HCT116 (cell line): ENCODE measurements around the gene ZBTB34. TPM values are rescaled to one million over a fixed set of nuclear protein-coding genes. Genes with fewer than 3 reads are reported as not detected.

ENCODE experiments used
- ATAC-seq: fragments of 200-7000 bp; cut with Tn5 transposase; 2 replicates; pipeline ENCODE4 v1.9.1; 2020; ENCODE audit warnings: mild to moderate bottlenecking, moderate library complexity
- BruUV-seq: library from RNA; stranded (reverse); fragments of 400-500 nt; replicated peaks from 2 replicates; lab custom pipeline; 2021; lab: Mats Ljungman, UMichigan
- CTCF ChIA-PET: fragments of 300-600 bp; sonication (Branson Sonifier 250); formaldehyde crosslinking; loops from one replicate; lab custom pipeline; 2021; ENCODE audit warnings: antibody characterized with exemption; lab: Charles Lee
- POLR2A ChIA-PET: fragments of 300-600, 350-600 bp; sonication (Branson Sonifier 250); formaldehyde crosslinking; loops from one replicate; lab custom pipeline; 2021; ENCODE audit warnings: antibody characterized with exemption; lab: Charles Lee
- RAD21 ChIA-PET, 2 experiments: fragments of 300-600 bp; sonication (Branson Sonifier 250); formaldehyde crosslinking; loops; one replicate each; lab custom pipeline; 2023; ENCODE audit warnings: low total read pairs in 2 of 2; ENCODE audit not compliant: uncharacterized antibody in 2 of 2, unreplicated experiment in 2 of 2, low non-redundant PET in 1 of 2; lab: Charles Lee
- DNase-seq: peaks from one replicate; pipeline ENCODE4 v3.0.0-alpha.2; 2010; ENCODE audit warnings: low read depth, low spot score
- H2AFZ ChIP-seq: fragments of 200-600 bp; shearing (Covaris generic), sonication (generic); 2 replicates; pipeline ENCODE4 v1.6.1; 2017; ENCODE audit warnings: low read depth, mixed run types, mixed read lengths, antibody characterized with exemption, low read length; ENCODE audit not compliant: poor library complexity, severe bottlenecking
- H3K27ac ChIP-seq: 2 replicates; pipeline ENCODE4 v1.5.1; 2012; ENCODE audit warnings: low read depth, low read length
- H3K27me3 ChIP-seq: fragments of 200-600 bp; sonication (generic); 2 replicates; pipeline ENCODE4 v1.6.1; 2016; ENCODE audit warnings: mixed run types, low read length, mixed read lengths; ENCODE audit not compliant: insufficient read depth
- H3K36me3 ChIP-seq, 2 experiments: fragments of 200-500 bp in 1 of 2; fragments of 200-600 bp in 1 of 2; sonication (Bioruptor generic) in 1 of 2; sonication (generic) in 1 of 2; 2 replicates each; pipeline versions ENCODE4 v1.5.1 to v1.6.1; 2014 to 2016; ENCODE audit warnings: low read length in 2 of 2, inconsistent platforms in 1 of 2, mixed read lengths in 1 of 2, mixed run types in 1 of 2; ENCODE audit not compliant: insufficient read depth in 2 of 2, control insufficient read depth in 1 of 2
- H3K4me1 ChIP-seq, 2 experiments: fragments of 200-600 bp in 1 of 2; sonication (generic) in 1 of 2; 2 replicates each; pipeline versions ENCODE4 v1.5.1 to v1.6.1; 2012 to 2017; ENCODE audit warnings: low read length in 2 of 2, inconsistent platforms in 1 of 2, mild to moderate bottlenecking in 1 of 2, mixed read lengths in 1 of 2, mixed run types in 1 of 2, moderate library complexity in 1 of 2; ENCODE audit not compliant: insufficient read depth in 2 of 2, control insufficient read depth in 1 of 2
- H3K4me2 ChIP-seq: fragments of 200-600 bp; sonication (generic); 2 replicates; pipeline ENCODE4 v1.6.1; 2017; ENCODE audit warnings: mixed run types, low read length, mixed read lengths
- H3K4me3 ChIP-seq, 2 experiments: fragments of 200-600 bp in 1 of 2; sonication (generic) in 1 of 2; replicated peaks in 1 of 2; 2 replicates each; pipeline ENCODE4 v1.5.1; 2011 to 2016; ENCODE audit warnings: low read length in 2 of 2, control low read depth in 1 of 2, low read depth in 1 of 2, mild to moderate bottlenecking in 1 of 2, mixed read lengths in 1 of 2, mixed run types in 1 of 2
- H3K79me2 ChIP-seq: fragments of 200-600 bp; sonication (generic); 2 replicates; pipeline ENCODE4 v1.6.1; 2017; ENCODE audit warnings: mild to moderate bottlenecking, mixed run types, low read length, moderate library complexity, mixed read lengths; ENCODE audit not compliant: insufficient read depth
- H3K9ac ChIP-seq: fragments of 200-600 bp; sonication (generic); 2 replicates; pipeline ENCODE4 v1.6.1; 2016; ENCODE audit warnings: low read length, mixed read lengths
- H3K9me2 ChIP-seq: fragments of 200-600 bp; sonication (generic), shearing (Covaris generic); 2 replicates; pipeline ENCODE4 v1.6.1; 2017; ENCODE audit warnings: mixed run types, mild to moderate bottlenecking, moderate library complexity; ENCODE audit not compliant: insufficient read depth
- H3K9me3 ChIP-seq, 2 experiments: fragments of 200-500 bp in 1 of 2; fragments of 200-600 bp in 1 of 2; sonication (Bioruptor generic) in 1 of 2; sonication (generic) in 1 of 2; 2 replicates each; pipeline ENCODE4 v1.6.1; 2014 to 2017; ENCODE audit warnings: low read length in 2 of 2, mixed read lengths in 2 of 2, inconsistent platforms in 1 of 2, low read depth in 1 of 2, mild to moderate bottlenecking in 1 of 2, mixed run types in 1 of 2, moderate library complexity in 1 of 2; ENCODE audit not compliant: control insufficient read depth in 1 of 2, insufficient read depth in 1 of 2
- H4K20me1 ChIP-seq: fragments of 200-600 bp; sonication (generic), shearing (Covaris generic); 2 replicates; pipeline ENCODE4 v1.6.1; 2017; ENCODE audit warnings: mixed run types, mild to moderate bottlenecking, moderate library complexity; ENCODE audit not compliant: insufficient read depth
- CBX3 ChIP-seq: IDR thresholded peaks from 2 replicates; pipeline ENCODE4 v1.6.1; 2012; ENCODE audit warnings: low read depth
- EGR1 ChIP-seq: IDR thresholded peaks from 2 replicates; pipeline ENCODE4 v1.6.1; 2012; ENCODE audit warnings: low read depth
- ELF1 ChIP-seq: IDR thresholded peaks from 2 replicates; pipeline ENCODE4 v1.6.1; 2012; ENCODE audit warnings: low read depth, borderline replicate concordance
- POLR2A ChIP-seq: IDR thresholded peaks from 2 replicates; pipeline ENCODE4 v1.7.0; 2011; ENCODE audit warnings: borderline replicate concordance; ENCODE audit not compliant: insufficient read depth, insufficient read length; ENCODE audit errors: extremely low read depth
- POLR2AphosphoS5 ChIP-seq: IDR thresholded peaks from 2 replicates; pipeline ENCODE4 v1.6.1; 2011; ENCODE audit warnings: mild to moderate bottlenecking, low read depth, low read length, moderate library complexity
- SP1 ChIP-seq: IDR thresholded peaks from 2 replicates; pipeline ENCODE4 v1.6.1; 2012; ENCODE audit warnings: low read depth
- SRF ChIP-seq: IDR thresholded peaks from 2 replicates; pipeline ENCODE4 v1.6.1; 2012; ENCODE audit warnings: low read depth
- ZFX ChIP-seq: fragments of 450-650 bp; IDR thresholded peaks from 2 replicates; pipeline ENCODE4 v1.6.1; 2017
- intact Hi-C: fragments of 100-400 bp; cut with micrococcal nuclease; formaldehyde crosslinking; loops from 2 replicates; pipeline ENCODE4 v1.10.0; 2022
- total RNA-seq: library from RNA; stranded (reverse); gene quantifications from one replicate; pipeline ENCODE4 v1.2.1, GENCODE V29; 2021; ENCODE audit not compliant: unreplicated experiment
- TF ChIP-seq, protein P1 (sequence below): IDR thresholded peaks from 2 replicates; pipeline ENCODE4 v1.6.1; 2012
- TF ChIP-seq, protein P2 (sequence below): IDR thresholded peaks from 2 replicates; pipeline ENCODE4 v1.6.1; 2011; ENCODE audit warnings: mild to moderate bottlenecking, low read length, moderate library complexity; ENCODE audit not compliant: insufficient replicate concordance; ENCODE audit errors: extremely low read depth
- TF ChIP-seq, protein P3 (sequence below), 3 experiments: fragments of 200-600 bp in 1 of 3; sonication (generic) in 1 of 3; IDR thresholded peaks in 2 of 3; conservative IDR thresholded peaks in 1 of 3; 2 replicates each; pipeline ENCODE4 v1.5.1; 2012 to 2017; ENCODE audit warnings: low read depth in 2 of 3, low read length in 2 of 3, antibody characterized with exemption in 1 of 3, borderline replicate concordance in 1 of 3, control low read depth in 1 of 3, mild to moderate bottlenecking in 1 of 3, mixed read lengths in 1 of 3, mixed run types in 1 of 3, moderate library complexity in 1 of 3; ENCODE audit not compliant: insufficient read depth in 1 of 3

Gene ZBTB34
- total RNA-seq, 1 experiment from 2014 or later, result 5.6 TPM

DNA sequence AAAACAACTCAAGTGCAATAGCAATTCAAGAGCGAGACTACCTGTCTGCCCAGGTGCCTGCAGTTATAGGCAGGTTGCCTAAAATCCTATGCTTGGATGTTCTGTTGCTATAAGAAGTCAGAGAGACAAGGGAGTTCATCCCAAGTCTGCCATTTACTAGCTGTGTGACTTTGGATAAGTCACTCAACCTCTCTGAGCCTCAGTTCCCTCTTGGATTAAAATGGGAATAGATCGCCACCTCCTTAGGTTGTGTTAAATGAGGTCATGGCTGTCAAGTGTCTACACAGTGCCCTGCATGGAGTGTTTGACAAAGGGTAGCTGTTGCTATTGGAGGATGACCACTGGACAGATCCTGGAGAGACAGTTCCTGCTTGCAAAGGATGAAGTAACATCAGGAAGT lies 1.3 kb upstream of the ZBTB34 start (continued):
- TF ChIP-seq SP1, result no peak
- no peak for TF ChIP-seq POLR2AphosphoS5
- TF ChIP-seq ELF1, result no peak
- TF ChIP-seq, protein P1, sequence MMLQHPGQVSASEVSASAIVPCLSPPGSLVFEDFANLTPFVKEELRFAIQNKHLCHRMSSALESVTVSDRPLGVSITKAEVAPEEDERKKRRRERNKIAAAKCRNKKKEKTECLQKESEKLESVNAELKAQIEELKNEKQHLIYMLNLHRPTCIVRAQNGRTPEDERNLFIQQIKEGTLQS, result no peak
- TF ChIP-seq CBX3, result no peak
- no peak for TF ChIP-seq POLR2A
- no peak for TF ChIP-seq EGR1
- TF ChIP-seq, all 23 proteins: peak for 0

- BruUV-seq, result no TSS peak
Observed at GRCh38 chr9:126860757-126861466, 473 bp downstream of the ZBTB34 start.

More at GRCh38 chr9:126860757-126861466, 473 bp downstream of the ZBTB34 start:
- Histone ChIP-seq H3K4me2 (peak overlapping the region; percentile 93), H3K9me3 (no peaks in the 10 kb centered on the region), H3K36me3 (peaks cover 4 to 8% of the 10 kb centered on the region in 2 experiments; a peak in 1 of 4 replicates), H2AFZ (no peak overlapping the region), H3K4me1 (peaks cover 7 to 20% of the 10 kb centered on the region in 2 experiments; a peak in 3 of 4 replicates), H3K27me3 (no peaks in the 10 kb centered on the region), H3K9ac (peak overlapping the region; percentile 63), H3K4me3 (peak overlapping the region; percentile 57 to 89), H3K79me2 (peaks cover 39% of the 10 kb centered on the region), H3K9me2 (no peaks in the 10 kb centered on the region), H3K27ac (peak overlapping the region; percentile 70; the same call in 1 of the 2 replicates), H4K20me1 (no peaks in the 10 kb centered on the region)
- ATAC-seq (peak; percentile 75), DNase-seq (no peak)
- RAD21 ChIA-PET, result no interaction called here
- TF ChIP-seq CBX3 (no peak), POLR2AphosphoS5 (no peak), ZFX (peak; percentile 47; the same call in 1 of the 2 replicates), ELF1 (no peak), SRF (no peak)
- TF ChIP-seq, protein P2, sequence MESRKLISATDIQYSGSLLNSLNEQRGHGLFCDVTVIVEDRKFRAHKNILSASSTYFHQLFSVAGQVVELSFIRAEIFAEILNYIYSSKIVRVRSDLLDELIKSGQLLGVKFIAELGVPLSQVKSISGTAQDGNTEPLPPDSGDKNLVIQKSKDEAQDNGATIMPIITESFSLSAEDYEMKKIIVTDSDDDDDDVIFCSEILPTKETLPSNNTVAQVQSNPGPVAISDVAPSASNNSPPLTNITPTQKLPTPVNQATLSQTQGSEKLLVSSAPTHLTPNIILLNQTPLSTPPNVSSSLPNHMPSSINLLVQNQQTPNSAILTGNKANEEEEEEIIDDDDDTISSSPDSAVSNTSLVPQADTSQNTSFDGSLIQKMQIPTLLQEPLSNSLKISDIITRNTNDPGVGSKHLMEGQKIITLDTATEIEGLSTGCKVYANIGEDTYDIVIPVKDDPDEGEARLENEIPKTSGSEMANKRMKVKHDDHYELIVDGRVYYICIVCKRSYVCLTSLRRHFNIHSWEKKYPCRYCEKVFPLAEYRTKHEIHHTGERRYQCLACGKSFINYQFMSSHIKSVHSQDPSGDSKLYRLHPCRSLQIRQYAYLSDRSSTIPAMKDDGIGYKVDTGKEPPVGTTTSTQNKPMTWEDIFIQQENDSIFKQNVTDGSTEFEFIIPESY, result no peak
- TF ChIP-seq, protein P3, sequence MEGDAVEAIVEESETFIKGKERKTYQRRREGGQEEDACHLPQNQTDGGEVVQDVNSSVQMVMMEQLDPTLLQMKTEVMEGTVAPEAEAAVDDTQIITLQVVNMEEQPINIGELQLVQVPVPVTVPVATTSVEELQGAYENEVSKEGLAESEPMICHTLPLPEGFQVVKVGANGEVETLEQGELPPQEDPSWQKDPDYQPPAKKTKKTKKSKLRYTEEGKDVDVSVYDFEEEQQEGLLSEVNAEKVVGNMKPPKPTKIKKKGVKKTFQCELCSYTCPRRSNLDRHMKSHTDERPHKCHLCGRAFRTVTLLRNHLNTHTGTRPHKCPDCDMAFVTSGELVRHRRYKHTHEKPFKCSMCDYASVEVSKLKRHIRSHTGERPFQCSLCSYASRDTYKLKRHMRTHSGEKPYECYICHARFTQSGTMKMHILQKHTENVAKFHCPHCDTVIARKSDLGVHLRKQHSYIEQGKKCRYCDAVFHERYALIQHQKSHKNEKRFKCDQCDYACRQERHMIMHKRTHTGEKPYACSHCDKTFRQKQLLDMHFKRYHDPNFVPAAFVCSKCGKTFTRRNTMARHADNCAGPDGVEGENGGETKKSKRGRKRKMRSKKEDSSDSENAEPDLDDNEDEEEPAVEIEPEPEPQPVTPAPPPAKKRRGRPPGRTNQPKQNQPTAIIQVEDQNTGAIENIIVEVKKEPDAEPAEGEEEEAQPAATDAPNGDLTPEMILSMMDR (IDR thresholded peaks at IDR 0.05 in 2 of 3, conservative IDR thresholded peaks at IDR 0.05 in 1 of 3; ENCODE audit: borderline replicate concordance in 1 of 3, insufficient read depth in 1 of 3, low read depth in 2 of 3, low read length in 2 of 3), result no peak
- intact Hi-C loops, result no loop called here
- CTCF ChIA-PET, result no interaction called here
- POLR2A ChIA-PET, result no interaction called here
